Right lobe of liver (tissue), 4 donors: ENCODE data around the gene KRT80.

Experiments
- POLR2A ChIP-seq: fragments of 450-650 bp; IDR thresholded peaks from one replicate; pipeline ENCODE4 v1.6.1; 2017; ENCODE audit warnings: antibody characterized with exemption, mild to moderate bottlenecking
- TF ChIP-seq, protein P1 (sequence below), 4 donors: fragments of 200-600 bp in 3 of 4; fragments of 450-650 bp in 1 of 4; IDR thresholded peaks; one replicate each; pipeline versions ENCODE4 v1.5.1 to v1.8.0; 2016 to 2022; ENCODE audit warnings: antibody characterized with exemption in 4 of 4, mild to moderate bottlenecking in 2 of 4
- donor health status: DM: no; HTN: no; CAD: no.
- donor health status: DM: no; HTN: no; CAD: no.
- donor health status: DM: no; HTN: yes; CAD: no.

DNA sequence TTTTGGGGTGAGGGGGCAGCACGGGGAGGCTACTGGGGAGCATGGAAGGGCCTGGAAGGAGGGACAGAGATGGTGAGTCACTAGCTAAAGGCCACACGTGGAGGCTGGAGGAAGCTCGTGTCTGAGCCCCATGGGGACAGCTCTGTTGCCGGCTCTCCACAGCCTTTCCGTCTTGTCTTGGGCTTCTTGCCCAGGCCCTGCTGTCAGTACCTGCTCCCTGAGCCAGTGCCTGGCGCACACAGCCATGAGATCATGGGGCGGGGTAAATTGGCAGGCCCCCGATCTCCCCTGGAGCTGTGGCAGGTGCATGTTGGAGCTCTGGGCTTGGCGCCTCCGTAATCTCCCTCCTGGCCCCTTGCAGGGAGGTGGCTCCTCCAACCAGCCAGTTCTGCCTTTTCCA, 16.1 kb upstream of the KRT80 start:
- no peak for TF ChIP-seq POLR2A
- TF ChIP-seq, protein P1, sequence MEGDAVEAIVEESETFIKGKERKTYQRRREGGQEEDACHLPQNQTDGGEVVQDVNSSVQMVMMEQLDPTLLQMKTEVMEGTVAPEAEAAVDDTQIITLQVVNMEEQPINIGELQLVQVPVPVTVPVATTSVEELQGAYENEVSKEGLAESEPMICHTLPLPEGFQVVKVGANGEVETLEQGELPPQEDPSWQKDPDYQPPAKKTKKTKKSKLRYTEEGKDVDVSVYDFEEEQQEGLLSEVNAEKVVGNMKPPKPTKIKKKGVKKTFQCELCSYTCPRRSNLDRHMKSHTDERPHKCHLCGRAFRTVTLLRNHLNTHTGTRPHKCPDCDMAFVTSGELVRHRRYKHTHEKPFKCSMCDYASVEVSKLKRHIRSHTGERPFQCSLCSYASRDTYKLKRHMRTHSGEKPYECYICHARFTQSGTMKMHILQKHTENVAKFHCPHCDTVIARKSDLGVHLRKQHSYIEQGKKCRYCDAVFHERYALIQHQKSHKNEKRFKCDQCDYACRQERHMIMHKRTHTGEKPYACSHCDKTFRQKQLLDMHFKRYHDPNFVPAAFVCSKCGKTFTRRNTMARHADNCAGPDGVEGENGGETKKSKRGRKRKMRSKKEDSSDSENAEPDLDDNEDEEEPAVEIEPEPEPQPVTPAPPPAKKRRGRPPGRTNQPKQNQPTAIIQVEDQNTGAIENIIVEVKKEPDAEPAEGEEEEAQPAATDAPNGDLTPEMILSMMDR (IDR thresholded peaks at IDR 0.05), result no peak
